Measurements from ENCODE around the gene IQCN.

IQCN gene, protein sequence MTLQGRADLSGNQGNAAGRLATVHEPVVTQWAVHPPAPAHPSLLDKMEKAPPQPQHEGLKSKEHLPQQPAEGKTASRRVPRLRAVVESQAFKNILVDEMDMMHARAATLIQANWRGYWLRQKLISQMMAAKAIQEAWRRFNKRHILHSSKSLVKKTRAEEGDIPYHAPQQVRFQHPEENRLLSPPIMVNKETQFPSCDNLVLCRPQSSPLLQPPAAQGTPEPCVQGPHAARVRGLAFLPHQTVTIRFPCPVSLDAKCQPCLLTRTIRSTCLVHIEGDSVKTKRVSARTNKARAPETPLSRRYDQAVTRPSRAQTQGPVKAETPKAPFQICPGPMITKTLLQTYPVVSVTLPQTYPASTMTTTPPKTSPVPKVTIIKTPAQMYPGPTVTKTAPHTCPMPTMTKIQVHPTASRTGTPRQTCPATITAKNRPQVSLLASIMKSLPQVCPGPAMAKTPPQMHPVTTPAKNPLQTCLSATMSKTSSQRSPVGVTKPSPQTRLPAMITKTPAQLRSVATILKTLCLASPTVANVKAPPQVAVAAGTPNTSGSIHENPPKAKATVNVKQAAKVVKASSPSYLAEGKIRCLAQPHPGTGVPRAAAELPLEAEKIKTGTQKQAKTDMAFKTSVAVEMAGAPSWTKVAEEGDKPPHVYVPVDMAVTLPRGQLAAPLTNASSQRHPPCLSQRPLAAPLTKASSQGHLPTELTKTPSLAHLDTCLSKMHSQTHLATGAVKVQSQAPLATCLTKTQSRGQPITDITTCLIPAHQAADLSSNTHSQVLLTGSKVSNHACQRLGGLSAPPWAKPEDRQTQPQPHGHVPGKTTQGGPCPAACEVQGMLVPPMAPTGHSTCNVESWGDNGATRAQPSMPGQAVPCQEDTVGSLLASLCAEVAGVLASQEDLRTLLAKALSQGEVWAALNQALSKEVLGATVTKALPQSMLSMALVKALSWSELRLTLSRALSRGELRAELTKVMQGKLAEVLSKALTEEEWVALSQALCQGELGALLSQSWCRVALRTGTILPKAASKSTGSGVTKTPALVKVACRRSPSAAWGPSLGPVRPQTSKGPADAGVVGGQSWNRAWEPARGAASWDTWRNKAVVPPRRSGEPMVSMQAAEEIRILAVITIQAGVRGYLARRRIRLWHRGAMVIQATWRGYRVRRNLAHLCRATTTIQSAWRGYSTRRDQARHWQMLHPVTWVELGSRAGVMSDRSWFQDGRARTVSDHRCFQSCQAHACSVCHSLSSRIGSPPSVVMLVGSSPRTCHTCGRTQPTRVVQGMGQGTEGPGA (N-terminal part only)

DNA sequence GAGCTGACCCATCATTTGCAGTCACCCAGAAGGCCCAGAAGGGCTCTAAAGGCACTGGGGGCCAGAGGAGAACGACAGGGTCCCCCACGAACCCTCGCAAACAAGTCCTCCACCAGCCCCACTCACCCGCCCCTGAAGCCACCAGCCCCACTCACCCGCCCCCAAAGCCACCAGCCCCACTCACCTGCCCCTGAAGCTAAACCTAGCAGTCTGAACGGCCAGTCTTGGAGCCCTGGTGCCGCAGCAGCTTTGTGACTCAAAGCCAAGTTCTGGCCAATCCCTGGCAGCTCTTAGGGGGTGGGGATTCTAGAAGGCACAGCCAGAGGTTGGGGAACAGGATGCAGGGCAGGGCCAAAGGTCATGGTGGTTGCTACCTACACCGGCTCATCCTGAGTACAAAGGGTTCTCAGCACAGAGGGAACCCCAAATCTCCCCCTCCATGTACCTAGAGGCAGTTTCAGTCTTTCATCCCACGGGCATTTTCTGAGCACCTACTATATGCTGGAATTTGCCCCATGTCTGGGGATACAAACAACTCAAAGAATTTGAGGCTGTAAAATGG, at the start of gene IQCN:
IQCN (minus strand) TSS at position 234 of the 562 bp plus-strand sequence. CDS start 4,974 bp downstream, outside the sequence.
- in situ Hi-C loops (cut with MboI; ENCODE audit: low sequenced_read_pairs): loop anchor here (10.0 kb wide), 1 partner anchor 131 kb away; no protein-coding TSS in a partner anchor

DNA sequence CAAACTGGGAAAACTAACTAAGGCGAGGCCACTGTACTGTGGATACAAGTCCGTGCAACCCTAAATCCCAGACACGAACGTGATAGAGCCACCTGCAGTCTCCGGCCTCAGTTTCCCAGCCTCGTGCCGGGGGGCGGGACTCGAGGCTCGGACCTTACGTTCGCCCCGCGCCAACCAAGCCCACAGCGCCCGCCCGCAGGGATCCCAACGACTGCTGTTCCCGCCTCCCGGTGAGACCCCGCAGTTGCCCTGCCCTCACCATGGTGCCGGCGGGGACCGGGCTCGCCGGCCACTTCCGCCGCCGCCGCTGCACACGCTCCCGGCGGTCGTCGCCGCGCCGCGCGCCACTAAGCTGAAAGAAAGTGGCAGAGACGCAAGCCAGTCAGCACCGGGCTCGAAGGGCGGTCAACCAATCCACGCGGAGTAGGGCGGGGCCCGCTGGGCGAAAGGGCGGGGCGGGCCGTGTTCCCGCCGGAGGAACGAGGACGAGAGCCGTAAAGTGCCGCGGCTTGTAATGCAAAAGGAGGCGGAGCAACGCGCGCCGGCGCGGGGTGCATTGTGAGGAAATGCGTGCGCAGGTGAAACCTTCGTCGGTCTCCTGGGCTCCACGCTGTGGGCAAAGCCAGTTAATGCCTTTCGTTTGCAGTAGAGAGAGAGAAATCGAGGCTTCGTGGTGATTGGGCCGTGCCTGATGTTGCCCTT, 48.7 kb upstream of the IQCN start, which contains the start of gene LSM4:
LSM4 (minus strand) TSS at position 318 of the 702 bp plus-strand sequence; CDS start at position 262, 56 bp downstream.
- in situ Hi-C loops (cut with MboI; ENCODE audit: low sequenced_read_pairs): loop anchor here (5.0 kb wide), 1 partner anchor 46 kb away; no protein-coding TSS in a partner anchor

DNA sequence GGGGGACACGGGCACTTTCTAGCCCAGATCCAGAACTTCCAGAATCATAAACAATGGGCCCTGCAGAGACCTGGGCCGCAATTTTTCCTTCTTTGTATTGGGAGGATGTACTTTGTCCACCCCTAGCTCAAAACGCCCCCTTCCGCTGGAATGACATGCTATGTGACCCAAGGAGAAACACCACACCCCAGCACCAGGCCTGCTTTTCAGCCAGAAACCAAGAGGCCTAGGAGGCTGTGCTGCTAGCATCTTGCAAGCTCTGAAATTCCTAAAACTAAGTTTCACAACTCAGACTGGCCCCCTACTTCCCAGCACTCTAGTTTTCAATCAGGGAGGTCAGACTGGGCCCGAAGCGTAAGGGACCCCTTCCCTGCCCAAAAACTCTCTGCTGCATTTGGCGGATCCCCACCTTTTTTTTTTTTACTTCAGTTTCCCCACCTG, 48.1 kb upstream of the IQCN start:
- in situ Hi-C loops (cut with MboI; ENCODE audit: low sequenced_read_pairs): loop anchor here (5.0 kb wide), 1 partner anchor 45 kb away; no protein-coding TSS in a partner anchor

DNA sequence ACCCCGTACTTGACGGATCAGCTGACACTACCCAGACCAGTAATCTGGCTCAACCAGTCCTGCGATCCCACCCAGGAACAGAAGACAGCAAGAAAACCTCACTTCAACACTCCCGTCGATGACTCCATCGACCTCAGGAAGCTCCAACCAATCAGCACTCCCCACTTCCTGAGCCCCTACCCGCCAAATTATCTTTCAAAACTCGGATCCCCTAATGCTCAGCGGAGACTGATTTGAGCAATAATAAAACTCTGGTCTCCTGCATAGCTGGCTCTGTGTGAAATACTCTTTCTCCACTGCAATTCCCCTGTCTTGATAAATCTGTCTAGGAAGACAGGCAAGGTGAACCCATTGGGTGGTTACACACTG, 47.5 kb upstream of the IQCN start:
- in situ Hi-C loops (cut with MboI; ENCODE audit: low sequenced_read_pairs): loop anchor here (5.0 kb wide), 1 partner anchor 44 kb away; no protein-coding TSS in a partner anchor

GRCh38 chr19:18320865-18321733, 46.8 kb upstream of the IQCN start:
- in situ Hi-C loops (cut with MboI; ENCODE audit: low sequenced_read_pairs): loop anchor here (5.0 kb wide), 1 partner anchor 44 kb away; no protein-coding TSS in a partner anchor

DNA sequence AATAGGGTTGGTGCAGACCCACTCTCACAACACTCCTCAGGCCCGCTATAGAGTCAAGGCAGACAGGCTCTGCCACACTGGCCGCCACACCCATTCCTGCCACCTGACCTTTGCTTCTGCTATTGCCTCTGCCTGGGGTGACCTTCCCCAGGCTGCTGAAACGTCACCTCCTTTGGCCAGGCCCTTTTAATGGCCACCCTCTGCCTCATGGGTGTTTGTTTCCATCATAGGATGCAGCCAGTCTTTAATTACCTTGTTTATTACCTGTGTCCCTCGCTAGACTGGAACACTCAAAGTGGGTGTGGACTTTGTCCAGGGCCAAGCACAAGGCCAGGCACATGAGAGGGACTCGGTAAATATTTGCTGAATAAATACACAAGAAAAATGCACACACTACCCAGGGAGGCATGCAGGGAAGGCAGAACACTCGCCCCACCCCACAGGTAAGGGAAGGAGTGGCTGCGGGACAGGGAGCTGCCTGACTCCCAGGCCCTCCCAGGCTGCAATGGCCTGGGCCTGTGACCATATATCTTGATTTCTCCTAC, 45.4 kb upstream of the IQCN start:
- in situ Hi-C loops (cut with MboI; ENCODE audit: low sequenced_read_pairs): loop anchor here (5.0 kb wide), 1 partner anchor 42 kb away; no protein-coding TSS in a partner anchor

- in situ Hi-C loops (cut with MboI; ENCODE audit: low sequenced_read_pairs): no loop called here
Measured at GRCh38 chr19:18317961-18318800, 43.9 kb upstream of the IQCN start.

DNA sequence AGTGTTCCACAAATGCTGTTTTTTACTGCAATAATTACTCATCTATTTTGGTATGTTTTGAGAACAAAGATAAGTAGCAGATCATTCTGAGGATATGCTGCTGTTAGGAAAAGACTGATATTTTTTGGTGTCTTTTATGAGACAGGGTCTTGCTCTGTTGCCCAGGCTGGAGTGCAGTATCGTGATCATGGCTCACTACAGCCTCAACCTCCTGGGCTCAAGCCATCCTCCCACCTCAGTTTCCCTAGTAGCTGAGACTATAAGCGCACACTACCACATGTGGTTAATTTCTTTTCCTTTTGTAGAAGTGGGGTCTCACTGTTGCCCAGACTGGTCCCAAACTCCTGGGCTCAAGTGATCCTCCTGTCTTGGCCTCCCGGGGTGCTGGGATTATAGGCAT, 39.1 kb upstream of the IQCN start:
- in situ Hi-C loops (cut with MboI; ENCODE audit: low sequenced_read_pairs): no loop called here

GRCh38 chr19:18312092-18312534, 37.9 kb upstream of the IQCN start:
- in situ Hi-C loops (cut with MboI; ENCODE audit: low sequenced_read_pairs): no loop called here

DNA sequence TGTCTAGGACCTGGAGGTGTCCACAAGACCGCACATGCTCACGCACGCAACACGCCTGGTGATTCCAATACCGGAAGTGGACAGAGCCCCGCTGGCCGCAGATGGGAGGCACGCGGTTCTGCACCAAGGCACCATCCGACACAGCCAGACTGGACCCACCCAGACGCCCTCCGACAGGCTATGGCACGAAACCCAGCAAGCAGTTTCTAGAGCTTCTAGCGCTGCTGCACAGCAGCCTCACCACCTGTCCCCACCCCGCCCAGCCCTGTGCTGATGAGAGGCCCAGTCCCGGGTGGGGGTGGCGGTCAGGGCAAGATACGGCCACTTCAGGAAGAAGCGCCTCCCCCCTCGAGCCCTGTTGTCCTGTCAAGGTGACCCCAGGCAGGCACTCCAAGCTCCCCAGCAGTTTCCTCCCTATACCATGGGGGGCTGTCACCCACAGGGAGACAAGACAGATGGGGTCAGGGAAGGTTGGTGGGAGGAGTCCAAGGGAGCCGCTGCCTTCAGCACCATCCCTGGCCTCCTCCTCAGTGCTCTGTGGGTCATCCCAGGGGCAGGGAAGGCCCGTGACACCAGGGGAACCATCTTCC, 37.3 kb upstream of the IQCN start:
- in situ Hi-C loops (cut with MboI; ENCODE audit: low sequenced_read_pairs): no loop called here

DNA sequence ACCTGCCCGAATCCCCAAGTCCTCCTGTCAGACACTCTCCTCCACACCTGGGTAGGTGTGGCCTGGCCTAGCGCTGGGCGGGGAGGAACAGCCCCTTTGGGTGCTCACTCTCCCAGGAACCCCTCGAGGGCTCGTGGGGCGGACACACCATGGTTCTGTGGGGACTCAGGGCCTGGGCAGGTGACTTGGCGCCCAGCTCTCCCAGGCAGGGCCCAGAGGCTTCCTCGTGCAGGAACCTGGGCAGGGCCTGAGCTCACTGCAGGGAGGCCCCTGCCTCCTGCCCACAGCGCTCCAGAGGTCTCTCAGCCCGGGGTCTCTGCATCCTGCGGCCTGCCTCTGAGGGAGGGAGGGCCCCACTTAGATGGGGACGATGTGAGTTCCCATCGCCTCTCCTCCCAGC, 36.7 kb upstream of the IQCN start:
- in situ Hi-C loops (cut with MboI; ENCODE audit: low sequenced_read_pairs): no loop called here

DNA sequence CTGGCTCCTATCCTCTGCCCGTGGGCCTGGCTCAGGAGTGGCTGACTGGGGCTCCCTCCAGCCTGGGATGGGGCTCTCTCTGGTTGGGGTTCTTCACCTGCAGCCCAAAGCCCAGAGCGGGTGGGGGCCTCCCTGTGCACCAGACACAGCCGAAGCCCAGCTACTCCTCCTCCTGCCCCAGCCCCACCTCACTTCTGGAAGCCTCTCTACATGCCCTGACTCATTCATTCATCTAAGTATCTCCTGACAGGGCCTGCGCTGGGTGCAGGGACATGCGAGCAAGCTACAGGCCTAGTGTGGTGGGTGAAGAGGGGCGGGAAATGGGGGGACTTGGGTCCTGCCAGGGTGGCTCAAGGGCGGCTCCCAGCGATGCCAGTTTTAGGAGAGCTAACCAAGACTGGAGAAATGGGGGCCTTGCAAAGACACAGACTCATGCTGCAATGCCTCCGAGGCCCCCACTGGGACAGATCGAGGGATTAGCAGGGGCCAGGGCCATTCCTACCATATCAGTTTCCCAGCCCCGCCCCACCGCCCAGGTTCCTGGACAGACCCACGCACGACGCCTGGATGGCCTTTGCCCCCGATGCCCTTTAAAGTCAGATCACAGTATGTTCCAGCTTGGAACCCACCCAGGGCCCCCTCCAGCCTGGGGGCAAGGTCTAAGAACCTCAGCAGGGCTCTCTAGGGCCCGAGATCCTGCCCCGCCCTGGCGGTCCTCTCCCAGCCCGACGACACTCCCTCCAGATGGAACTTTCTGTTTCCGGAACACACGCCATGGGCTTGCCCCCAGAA, 36.1 kb upstream of the IQCN start:
- in situ Hi-C loops (cut with MboI; ENCODE audit: low sequenced_read_pairs): no loop called here

GRCh38 chr19:18309525-18310064, 35.3 kb upstream of the IQCN start:
- in situ Hi-C loops (cut with MboI; ENCODE audit: low sequenced_read_pairs): no loop called here

- in situ Hi-C loops (cut with MboI; ENCODE audit: low sequenced_read_pairs): no loop called here
Measured at GRCh38 chr19:18308948-18309325, 34.7 kb upstream of the IQCN start.

- in situ Hi-C loops (cut with MboI; ENCODE audit: low sequenced_read_pairs): no loop called here
Measured at GRCh38 chr19:18308051-18308947, 34.0 kb upstream of the IQCN start.

Data from HL-60/S4 (cell line).